ENCODE results near the gene TMUB2. TPM values are rescaled to one million over a fixed set of nuclear protein-coding genes. Genes with fewer than 3 reads are reported as not detected.
"Not testable (repeated sequence)": the region's sequence is repeated elsewhere in the genome, so short reads cannot be mapped to it uniquely, and the experiment has no call there.

TMUB2 gene
- polyA plus RNA-seq, 1 donor from 2014 or later: 59.9 TPM

DNA sequence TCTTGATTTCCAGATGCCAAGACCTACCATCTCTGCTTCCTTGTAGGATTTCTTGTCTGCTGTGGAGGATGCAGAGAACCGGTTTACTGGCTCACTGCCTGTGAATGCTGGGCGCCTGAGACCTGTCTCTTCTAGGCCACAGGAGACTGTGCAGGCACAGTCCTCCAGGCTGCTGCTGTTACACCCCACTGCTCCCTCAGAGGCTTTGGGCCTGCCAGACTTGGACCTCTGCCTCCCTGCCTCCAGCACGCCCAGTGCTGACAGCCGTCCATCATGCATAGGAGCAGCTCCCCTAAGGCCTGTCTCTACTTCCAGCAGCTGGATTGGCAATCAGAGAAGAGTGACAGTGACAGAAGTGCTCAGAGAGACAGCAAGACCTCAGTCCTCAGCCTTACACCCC lies 39.0 kb upstream of the TMUB2 start:
- Histone ChIP-seq H3K9ac (ENCODE audit: low read length) (no peak overlapping the region), H3K9me3 (ENCODE audit: low read length) (no peaks in the 10 kb centered on the region), H3K4me3 (ENCODE audit: low read length) (no peak overlapping the region), H3F3A (ENCODE audit: insufficient read depth, low read length, poor library complexity, severe bottlenecking) (no peaks in the 10 kb centered on the region), H3K79me2 (replicated peaks; ENCODE audit: insufficient read depth, low read length) (no peaks in the 10 kb centered on the region), H3K27ac (ENCODE audit: low read length) (no peak overlapping the region), H2AFZ (ENCODE audit: low read depth, low read length) (no peak overlapping the region), H3K4me2 (ENCODE audit: low read length) (no peak overlapping the region), H3K9me2 (ENCODE audit: insufficient read depth, low read length) (no peaks in the 10 kb centered on the region), H4K20me1 (ENCODE audit: insufficient read depth) (no peaks in the 10 kb centered on the region), H3K36me3 (ENCODE audit: insufficient read depth, low read length) (no peaks in the 10 kb centered on the region), H3K27me3 (ENCODE audit: insufficient read depth, low read depth, low read length) (no peaks in the 10 kb centered on the region)
- TF ChIP-seq SMC3 (conservative IDR thresholded peaks at IDR 0.05; ENCODE audit: poor library complexity): no peak
- TF ChIP-seq, protein P1, sequence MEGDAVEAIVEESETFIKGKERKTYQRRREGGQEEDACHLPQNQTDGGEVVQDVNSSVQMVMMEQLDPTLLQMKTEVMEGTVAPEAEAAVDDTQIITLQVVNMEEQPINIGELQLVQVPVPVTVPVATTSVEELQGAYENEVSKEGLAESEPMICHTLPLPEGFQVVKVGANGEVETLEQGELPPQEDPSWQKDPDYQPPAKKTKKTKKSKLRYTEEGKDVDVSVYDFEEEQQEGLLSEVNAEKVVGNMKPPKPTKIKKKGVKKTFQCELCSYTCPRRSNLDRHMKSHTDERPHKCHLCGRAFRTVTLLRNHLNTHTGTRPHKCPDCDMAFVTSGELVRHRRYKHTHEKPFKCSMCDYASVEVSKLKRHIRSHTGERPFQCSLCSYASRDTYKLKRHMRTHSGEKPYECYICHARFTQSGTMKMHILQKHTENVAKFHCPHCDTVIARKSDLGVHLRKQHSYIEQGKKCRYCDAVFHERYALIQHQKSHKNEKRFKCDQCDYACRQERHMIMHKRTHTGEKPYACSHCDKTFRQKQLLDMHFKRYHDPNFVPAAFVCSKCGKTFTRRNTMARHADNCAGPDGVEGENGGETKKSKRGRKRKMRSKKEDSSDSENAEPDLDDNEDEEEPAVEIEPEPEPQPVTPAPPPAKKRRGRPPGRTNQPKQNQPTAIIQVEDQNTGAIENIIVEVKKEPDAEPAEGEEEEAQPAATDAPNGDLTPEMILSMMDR (IDR thresholded peaks at IDR 0.05; ENCODE audit: poor library complexity, severe bottlenecking): no peak
- TF ChIP-seq POLR2AphosphoS5 (IDR thresholded peaks at IDR 0.05): no peak
- no peak for TF ChIP-seq EZH2 (IDR thresholded peaks at IDR 0.05; ENCODE audit: borderline replicate concordance, insufficient read depth, low read length, poor library complexity, severe bottlenecking)
- TF ChIP-seq, protein P2, sequence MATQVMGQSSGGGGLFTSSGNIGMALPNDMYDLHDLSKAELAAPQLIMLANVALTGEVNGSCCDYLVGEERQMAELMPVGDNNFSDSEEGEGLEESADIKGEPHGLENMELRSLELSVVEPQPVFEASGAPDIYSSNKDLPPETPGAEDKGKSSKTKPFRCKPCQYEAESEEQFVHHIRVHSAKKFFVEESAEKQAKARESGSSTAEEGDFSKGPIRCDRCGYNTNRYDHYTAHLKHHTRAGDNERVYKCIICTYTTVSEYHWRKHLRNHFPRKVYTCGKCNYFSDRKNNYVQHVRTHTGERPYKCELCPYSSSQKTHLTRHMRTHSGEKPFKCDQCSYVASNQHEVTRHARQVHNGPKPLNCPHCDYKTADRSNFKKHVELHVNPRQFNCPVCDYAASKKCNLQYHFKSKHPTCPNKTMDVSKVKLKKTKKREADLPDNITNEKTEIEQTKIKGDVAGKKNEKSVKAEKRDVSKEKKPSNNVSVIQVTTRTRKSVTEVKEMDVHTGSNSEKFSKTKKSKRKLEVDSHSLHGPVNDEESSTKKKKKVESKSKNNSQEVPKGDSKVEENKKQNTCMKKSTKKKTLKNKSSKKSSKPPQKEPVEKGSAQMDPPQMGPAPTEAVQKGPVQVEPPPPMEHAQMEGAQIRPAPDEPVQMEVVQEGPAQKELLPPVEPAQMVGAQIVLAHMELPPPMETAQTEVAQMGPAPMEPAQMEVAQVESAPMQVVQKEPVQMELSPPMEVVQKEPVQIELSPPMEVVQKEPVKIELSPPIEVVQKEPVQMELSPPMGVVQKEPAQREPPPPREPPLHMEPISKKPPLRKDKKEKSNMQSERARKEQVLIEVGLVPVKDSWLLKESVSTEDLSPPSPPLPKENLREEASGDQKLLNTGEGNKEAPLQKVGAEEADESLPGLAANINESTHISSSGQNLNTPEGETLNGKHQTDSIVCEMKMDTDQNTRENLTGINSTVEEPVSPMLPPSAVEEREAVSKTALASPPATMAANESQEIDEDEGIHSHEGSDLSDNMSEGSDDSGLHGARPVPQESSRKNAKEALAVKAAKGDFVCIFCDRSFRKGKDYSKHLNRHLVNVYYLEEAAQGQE (IDR thresholded peaks at IDR 0.05; ENCODE audit: borderline replicate concordance): no peak
- no peak for TF ChIP-seq RAD21 (conservative IDR thresholded peaks at IDR 0.05)

DNA sequence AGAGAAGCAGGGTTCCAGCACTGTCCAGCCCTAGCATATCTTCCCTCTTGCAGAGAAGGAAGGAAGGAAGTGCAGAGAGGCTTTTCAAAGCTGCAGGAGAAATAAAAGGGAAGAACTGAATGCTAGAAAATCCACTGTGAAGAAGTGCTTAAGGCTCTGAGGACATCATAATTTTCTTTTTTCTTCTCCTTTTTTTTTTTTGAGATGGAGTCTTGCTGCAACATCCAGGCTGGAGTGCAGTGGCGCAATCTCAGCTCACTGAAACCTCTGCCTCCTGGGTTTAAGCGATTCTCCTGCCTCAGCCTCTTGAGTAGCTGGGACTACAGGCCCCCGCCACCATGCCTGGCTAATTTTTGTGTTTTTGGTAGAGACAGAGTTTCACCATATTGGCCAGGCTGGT lies 37.7 kb upstream of the TMUB2 start:
- H3K9ac ChIP-seq (ENCODE audit: low read length); H3K79me2 ChIP-seq (replicated peaks; ENCODE audit: insufficient read depth, low read length); H3K4me3 ChIP-seq (ENCODE audit: low read length); H4K20me1 ChIP-seq (ENCODE audit: insufficient read depth); H3K4me2 ChIP-seq (ENCODE audit: low read length); H3K27ac ChIP-seq (ENCODE audit: low read length); H2AFZ ChIP-seq (ENCODE audit: low read depth, low read length); H3K27me3 ChIP-seq (ENCODE audit: insufficient read depth, low read depth, low read length); H3K9me2 ChIP-seq (ENCODE audit: insufficient read depth, low read length); H3K9me3 ChIP-seq (ENCODE audit: low read length); H3F3A ChIP-seq (ENCODE audit: insufficient read depth, low read length, poor library complexity, severe bottlenecking); H3K36me3 ChIP-seq (ENCODE audit: insufficient read depth, low read length): not testable (repeated sequence)

DNA sequence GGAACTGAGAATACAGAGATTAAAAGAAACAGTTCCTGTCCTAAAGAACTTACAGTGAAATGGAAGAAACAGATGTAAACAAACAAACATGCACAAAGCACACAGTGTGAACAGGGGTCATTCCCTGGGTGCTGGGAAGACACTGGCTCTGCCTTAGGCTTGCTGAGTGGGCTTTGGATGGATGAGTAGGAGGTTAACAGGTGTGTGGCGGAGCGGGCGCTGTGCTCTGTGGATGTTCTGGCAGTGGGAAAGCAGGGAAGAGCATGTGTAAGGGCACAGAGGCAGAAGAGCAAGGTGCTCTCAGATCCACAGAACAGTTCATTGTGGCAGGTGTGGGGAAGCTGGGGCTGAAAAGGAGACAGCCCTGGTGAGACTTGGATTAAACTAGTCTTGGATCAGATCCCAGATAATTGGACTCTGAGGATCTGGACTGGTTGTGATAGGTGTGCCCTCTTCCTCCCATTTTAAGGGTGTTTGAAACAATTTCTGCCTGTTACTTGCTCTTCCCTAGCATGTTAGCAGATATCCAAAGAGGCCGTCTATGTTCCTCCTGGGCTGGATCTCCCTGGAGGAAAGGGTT lies 36.9 kb upstream of the TMUB2 start:
- no peaks in the 10 kb centered on the region for H3K27me3 ChIP-seq (ENCODE audit: insufficient read depth, low read depth, low read length)
- H3K4me3 ChIP-seq (ENCODE audit: low read length): no peak overlapping the region
- no peaks in the 10 kb centered on the region for H3K79me2 ChIP-seq (replicated peaks; ENCODE audit: insufficient read depth, low read length)
- no peaks in the 10 kb centered on the region for H4K20me1 ChIP-seq (ENCODE audit: insufficient read depth)
- H3F3A ChIP-seq (ENCODE audit: insufficient read depth, low read length, poor library complexity, severe bottlenecking): no peaks in the 10 kb centered on the region
- no peak overlapping the region for H2AFZ ChIP-seq (ENCODE audit: low read depth, low read length)
- H3K36me3 ChIP-seq (ENCODE audit: insufficient read depth, low read length): no peaks in the 10 kb centered on the region
- H3K9ac ChIP-seq (ENCODE audit: low read length): no peak overlapping the region
- TF ChIP-seq POLR2AphosphoS5 (IDR thresholded peaks at IDR 0.05): no peak
- TF ChIP-seq, protein P1 (IDR thresholded peaks at IDR 0.05; ENCODE audit: poor library complexity, severe bottlenecking): no peak
- no peak for TF ChIP-seq MXI1 (conservative IDR thresholded peaks at IDR 0.05; ENCODE audit: poor library complexity, severe bottlenecking)
- TF ChIP-seq EP300 (conservative IDR thresholded peaks at IDR 0.05; ENCODE audit: poor library complexity, severe bottlenecking): no peak
- no peak for TF ChIP-seq TAF1 (IDR thresholded peaks at IDR 0.05; ENCODE audit: low read depth)
- TF ChIP-seq, protein P2 (IDR thresholded peaks at IDR 0.05; ENCODE audit: borderline replicate concordance): no peak
- TF ChIP-seq RAD21 (conservative IDR thresholded peaks at IDR 0.05): no peak
- no peak for TF ChIP-seq EZH2 (IDR thresholded peaks at IDR 0.05; ENCODE audit: borderline replicate concordance, insufficient read depth, low read length, poor library complexity, severe bottlenecking)
- TF ChIP-seq SMC3 (conservative IDR thresholded peaks at IDR 0.05; ENCODE audit: poor library complexity): no peak
- H3K27ac ChIP-seq (ENCODE audit: low read length): no peak overlapping the region
- H3K4me2 ChIP-seq (ENCODE audit: low read length): no peak overlapping the region
- H3K9me3 ChIP-seq (ENCODE audit: low read length): no peaks in the 10 kb centered on the region
- H3K9me2 ChIP-seq (ENCODE audit: insufficient read depth, low read length): no peaks in the 10 kb centered on the region
